HepG2 (cell line): Measurements from ENCODE around the gene EXOC3L2. TPM values are rescaled to one million over a fixed set of nuclear protein-coding genes. Genes with fewer than 3 reads are reported as not detected.

ENCODE experiments used
- ATAC-seq: fragments of 200-7000 bp; cut with Tn5 transposase; 3 replicates; pipeline ENCODE4 v1.9.1; 2020; ENCODE audit warnings: mild to moderate bottlenecking, moderate library complexity
- BruUV-seq: library from RNA; stranded (reverse); fragments of 400-500 nt; replicated peaks from 2 replicates; lab custom pipeline; 2021; lab: Mats Ljungman, UMichigan
- CTCF ChIA-PET: fragments of 300-600 bp; formaldehyde crosslinking; extraction: SDS; loops from one replicate; lab custom pipeline; 2021; ENCODE audit warnings: low total read pairs, inconsistent platforms, low intra/inter-chr PET ratio; lab: Yijun Ruan, JAX
- POLR2A ChIA-PET: fragments of 350-600 bp; sonication (Branson Sonifier 250); formaldehyde crosslinking; loops from one replicate; lab custom pipeline; 2020; ENCODE audit warnings: antibody characterized with exemption, inconsistent platforms; lab: Yijun Ruan, JAX
- DNase-seq: peaks from one replicate; pipeline ENCODE4 v3.0.0-alpha.2; 2015; ENCODE audit warnings: low spot score
- FAIRE-seq: peaks from 3 replicates; lab custom pipeline; 2011; peaks lifted over from hg19 to GRCh38; lab: Jason Lieb, UNC
- H2AFZ ChIP-seq: one replicate; pipeline ENCODE4 v1.6.1; 2011; ENCODE audit warnings: low read length, inconsistent platforms
- H3K27ac ChIP-seq: fragments of 300-600 bp; 3 replicates; pipeline ENCODE4 v1.8.0; 2011; ENCODE audit warnings: mixed run types, mild to moderate bottlenecking, mixed read lengths, low read length, inconsistent platforms; ENCODE audit not compliant: insufficient read depth; ENCODE audit errors: extremely low read length
- H3K27me3 ChIP-seq, 2 experiments: fragments of 200-600 bp in 1 of 2; 2 replicates in 1 of 2; 3 replicates in 1 of 2; pipeline versions ENCODE4 v1.6.0 to v1.8.0; 2011; ENCODE audit warnings: low read length in 2 of 2, mild to moderate bottlenecking in 2 of 2, moderate library complexity in 2 of 2, inconsistent platforms in 1 of 2; ENCODE audit not compliant: insufficient read depth in 2 of 2, control insufficient read depth in 1 of 2
- H3K36me3 ChIP-seq, 2 experiments: fragments of 200-600 bp in 1 of 2; replicated peaks in 1 of 2; 2 replicates in 1 of 2; 3 replicates in 1 of 2; pipeline versions ENCODE4 v1.5.1 to v1.8.0; 2011; ENCODE audit warnings: low read length in 2 of 2, inconsistent platforms in 1 of 2; ENCODE audit not compliant: insufficient read depth in 2 of 2, control insufficient read depth in 1 of 2
- H3K4me1 ChIP-seq: 2 replicates; pipeline ENCODE4 v1.5.1; 2012; ENCODE audit warnings: low read length, inconsistent platforms; ENCODE audit not compliant: insufficient read depth
- H3K4me2 ChIP-seq: 2 replicates; pipeline ENCODE4 v1.6.0; 2011; ENCODE audit warnings: low read depth, low read length, inconsistent platforms
- H3K4me3 ChIP-seq, 3 experiments: fragments of 200-600 bp in 1 of 3; sonication (generic), shearing (Covaris generic) in 1 of 3; replicated peaks in 1 of 3; 2 replicates each; pipeline ENCODE4 v1.5.1; 2011 to 2016; ENCODE audit warnings: low read length in 3 of 3, inconsistent platforms in 2 of 3, low read depth in 2 of 3, mild to moderate bottlenecking in 2 of 3, control low read depth in 1 of 3, mixed read lengths in 1 of 3; ENCODE audit not compliant: insufficient read depth in 1 of 3
- H3K79me2 ChIP-seq: one replicate; pipeline ENCODE4 v1.6.1; 2011; ENCODE audit warnings: low read length, inconsistent platforms; ENCODE audit not compliant: insufficient read depth
- H3K9ac ChIP-seq: 2 replicates; pipeline ENCODE4 v1.6.0; 2011; ENCODE audit warnings: mild to moderate bottlenecking, low read depth, low read length, inconsistent platforms; ENCODE audit not compliant: insufficient read depth
- H3K9me3 ChIP-seq: 2 replicates; pipeline ENCODE4 v1.5.1; 2012; ENCODE audit warnings: mild to moderate bottlenecking, low read length
- H4K20me1 ChIP-seq: 2 replicates; pipeline ENCODE4 v1.6.0; 2011; ENCODE audit warnings: inconsistent platforms, mild to moderate bottlenecking, low read length, moderate library complexity; ENCODE audit not compliant: insufficient read depth
- GLI4 ChIP-seq: sonication (generic); formaldehyde crosslinking; IDR thresholded peaks from 2 replicates; pipeline ENCODE4 v1.5.1; 2020; ENCODE audit warnings: missing genetic modification reagents, mild to moderate bottlenecking, moderate library complexity, borderline replicate concordance
- KMT2A ChIP-seq: sonication (generic); formaldehyde crosslinking; IDR thresholded peaks from 2 replicates; pipeline ENCODE4 v1.4.0; 2020; ENCODE audit warnings: missing genetic modification reagents
- POLR2AphosphoS2 ChIP-seq: IDR thresholded peaks from 2 replicates; pipeline ENCODE4 v1.6.1; 2011; ENCODE audit warnings: low read depth, low read length, improper control_type of control experiment
- ZFP91 ChIP-seq: sonication (generic); formaldehyde crosslinking; IDR thresholded peaks from 2 replicates; pipeline ENCODE4 v1.9.0; 2022; ENCODE audit warnings: missing genetic modification reagents, mild to moderate bottlenecking, borderline replicate concordance
- ZNF3 ChIP-seq: IDR thresholded peaks from 2 replicates; pipeline ENCODE4 v1.7.0; 2017; ENCODE audit warnings: inconsistent platforms
- ZNF362 ChIP-seq: sonication (generic); formaldehyde crosslinking; IDR thresholded peaks from 2 replicates; pipeline ENCODE4 v1.4.0; 2020; ENCODE audit warnings: missing genetic modification reagents, mild to moderate bottlenecking, borderline replicate concordance
- ZNF629 ChIP-seq: sonication (generic); formaldehyde crosslinking; conservative IDR thresholded peaks from 2 replicates; pipeline ENCODE4 v1.5.0; 2020; ENCODE audit warnings: missing genetic modification reagents
- ZNF710 ChIP-seq: sonication (generic); formaldehyde crosslinking; IDR thresholded peaks from 2 replicates; pipeline ENCODE4 v1.5.0; 2020; ENCODE audit warnings: mild to moderate bottlenecking, missing genetic modification reagents, borderline replicate concordance
- WGBS: methylation state at CpG from one replicate; pipeline ENCODE4 v1.1.6; 2017; ENCODE audit warnings: low lambda C conversion rate; 5-methylcytosine and 5-hydroxymethylcytosine counted together
- in situ Hi-C: cut with HindIII; loops from 2 replicates; pipeline ENCODE4 v1.10.0; 2017; ENCODE audit warnings: low pct_unique_long_range_greater_than_20kb; ENCODE audit not compliant: extremely low pct_ligation_motif_present
- intact Hi-C: fragments of 100-400 bp; cut with micrococcal nuclease; formaldehyde crosslinking; loops from one replicate; pipeline ENCODE4 v1.10.0; 2022; ENCODE audit not compliant: unreplicated experiment
- polyA plus RNA-seq, 8 experiments: library from polyadenylated mRNA; depleted of rRNA in 3 of 8; stranded (reverse) in 7 of 8; unstranded in 1 of 8; fragments of >200 nt; fragmentation: Illumina TruSeq in 4 of 8; extraction: Trizol in 4 of 8; gene quantifications; 2 replicates each; pipeline versions ENCODE4 v1.2.1 to v1.2.3, GENCODE V29; 2011 to 2016; ENCODE audit warnings: low read depth in 4 of 8, missing spikeins in 1 of 8, mixed read lengths in 1 of 8; ENCODE audit not compliant: insufficient read depth in 1 of 8
- total RNA-seq, 5 experiments: library from RNA; depleted of rRNA; stranded (reverse); fragments of >200 nt; fragmentation: Illumina TruSeq; extraction: Trizol; gene quantifications; 2 replicates each; pipeline ENCODE4 v1.2.3, GENCODE V29; 2016; ENCODE audit warnings: low read depth in 1 of 5

EXOC3L2 gene
- total and polyA plus RNA-seq, 2 of the 13 experiments (the other 11 are each of a cell fraction or from before 2014, with no cell fraction given): 0.21 TPM; not detected in 1

- 0 out of 2 replicates have a peak overlapping the region, but pooled peaks have one; percentile 32 for H3K9ac ChIP-seq
- no peak overlapping the region for H3K4me3 ChIP-seq
- TF ChIP-seq POLR2AphosphoS2: no peak
- peak; percentile 92 for TF ChIP-seq ZFP91 (CRISPR knock-in tag)
- no peak for TF ChIP-seq ZNF3
- TF ChIP-seq ZNF362 (CRISPR knock-in tag): peak; percentile 78; the same call in 1 of the 2 replicates
- no peak for TF ChIP-seq KMT2A (CRISPR knock-in tag)
- TF ChIP-seq ZNF629 (CRISPR knock-in tag): peak; percentile 63
- no peak for TF ChIP-seq GLI4 (CRISPR knock-in tag)
- no peak for TF ChIP-seq ZNF710 (CRISPR knock-in tag)
- TF ChIP-seq, all 625 proteins: peak for 3
- in situ Hi-C loops: no loop called here
- BruUV-seq: no TSS peak
- intact Hi-C loops: no loop called here
- POLR2A ChIA-PET: no interaction called here
- Histone ChIP-seq H3K79me2 (no peaks in the 10 kb centered on the region), H3K27ac (peak overlapping the region; percentile 37), H3K4me2 (no peak overlapping the region), H2AFZ (no peak overlapping the region), H3K4me1 (peaks cover 71% of the 10 kb centered on the region), H4K20me1 (no peaks in the 10 kb centered on the region), H3K27me3 (no peaks in the 10 kb centered on the region), H3K9me3 (no peaks in the 10 kb centered on the region), H3K36me3 (peaks cover 8 to 22% of the 10 kb centered on the region in 2 experiments; a peak in 4 of 5 replicates)
- no peak for ATAC-seq
- DNase-seq: no peak
- WGBS: 93% methylated on average over 11 of the region's 12 CpGs
- CTCF ChIA-PET: no interaction called here
- no peak for FAIRE-seq
Measured at GRCh38 chr19:45275370-45275971, 30.3 kb upstream of the EXOC3L2 start.
